GM12892 (cell line): ENCODE measurements around the gene OR2V1.

Source experiments
- DNase-seq: peaks from one replicate; pipeline ENCODE4 v3.0.0; 2011; ENCODE audit not compliant: insufficient read length
- FAIRE-seq: peaks from 2 replicates; lab custom pipeline; 2011; peaks lifted over from hg19 to GRCh38; lab: Jason Lieb, UNC
- POLR2A ChIP-seq: IDR thresholded peaks from 2 replicates; pipeline ENCODE4 v1.6.1; 2011; ENCODE audit warnings: low read depth, low read length, control low read depth
- POLR2AphosphoS5 ChIP-seq: IDR thresholded peaks from 2 replicates; pipeline ENCODE4 v1.6.1; 2011; ENCODE audit warnings: low read depth, low read length, control low read depth
- TAF1 ChIP-seq: IDR thresholded peaks from 2 replicates; pipeline ENCODE4 v1.6.1; 2011; ENCODE audit warnings: low read depth, mild to moderate bottlenecking, control low read depth, low read length, borderline replicate concordance

The OR2V1 gene

DNA sequence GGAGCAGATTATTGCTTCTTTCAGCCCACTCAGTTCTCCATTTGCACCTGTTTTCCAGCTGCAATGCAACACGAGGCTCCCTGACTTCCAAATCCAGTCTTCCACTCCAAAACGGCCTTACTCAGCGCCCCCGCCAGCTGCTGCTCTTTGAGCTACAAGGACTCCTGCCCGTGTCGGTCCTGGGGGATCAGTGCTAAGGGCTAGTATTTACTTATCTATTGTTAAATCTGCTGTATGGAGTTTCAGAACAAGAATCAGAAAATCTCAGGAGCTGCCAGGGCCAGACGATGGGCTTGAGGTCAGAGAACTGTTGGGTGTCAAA is 44.1 kb downstream of the OR2V1 start:
- DNase-seq (no peak), FAIRE-seq (no peak)
- no peak for TF ChIP-seq POLR2A
- no peak for TF ChIP-seq POLR2AphosphoS5
- no peak for TF ChIP-seq TAF1

GRCh38 chr5:181086026-181086883 is 44.7 kb downstream of the OR2V1 start:
- TF ChIP-seq TAF1 (no peak), POLR2A (no peak), POLR2AphosphoS5 (no peak)
- FAIRE-seq (no peak), DNase-seq (no peak)

DNA sequence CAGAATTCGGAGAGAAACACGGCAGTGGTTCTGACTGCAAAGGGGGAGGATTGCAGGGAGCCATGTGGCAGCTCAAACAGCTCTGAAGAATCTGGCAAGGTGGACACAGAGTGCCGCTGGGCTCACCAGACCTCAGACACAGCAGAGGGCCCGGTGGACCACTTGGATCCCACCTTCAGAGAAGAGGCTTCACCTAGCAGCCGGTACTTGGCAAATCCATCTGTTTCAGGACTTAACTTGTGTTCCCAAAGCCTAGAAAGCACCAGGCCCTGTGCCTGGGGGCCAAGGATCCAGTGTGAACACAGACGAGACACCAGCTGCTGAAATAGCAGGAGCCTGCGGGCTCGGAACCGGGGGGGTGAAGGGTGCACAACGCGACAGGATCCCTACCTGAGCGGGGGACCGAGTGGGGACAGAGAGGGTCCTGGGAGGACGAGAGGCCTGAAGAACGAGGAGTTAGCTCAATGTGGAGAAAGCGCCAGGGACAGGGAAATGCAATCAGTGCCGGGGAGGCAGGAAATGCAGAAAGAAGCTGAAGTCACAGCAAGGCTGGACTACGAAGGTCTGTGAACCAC is 46.3 kb downstream of the OR2V1 start:
- DNase-seq (no peak), FAIRE-seq (no peak)
- TF ChIP-seq TAF1 (no peak), POLR2AphosphoS5 (no peak), POLR2A (no peak)

- DNase-seq (no peak), FAIRE-seq (no peak)
- TF ChIP-seq POLR2A (no peak), TAF1 (no peak), POLR2AphosphoS5 (no peak)
Measured at GRCh38 chr5:181081989-181082388, 49.0 kb downstream of the OR2V1 start.

DNA sequence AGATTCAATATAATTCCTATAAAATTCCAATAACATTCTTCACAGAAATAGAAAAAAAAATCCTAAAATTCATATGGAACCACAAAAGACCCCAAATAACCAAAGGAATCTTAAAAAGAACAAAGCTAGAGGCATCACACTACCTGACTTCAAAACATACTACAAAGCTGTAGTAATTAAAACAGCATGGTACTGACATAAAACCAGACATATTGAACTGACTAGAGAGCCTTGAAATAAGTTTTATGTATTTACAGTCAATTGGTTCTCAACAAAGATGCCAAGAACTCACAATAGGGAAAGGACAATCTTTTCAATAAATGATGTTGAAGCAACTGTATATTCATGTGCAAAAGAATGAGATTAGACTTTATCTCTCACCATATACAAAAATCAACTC is 54.0 kb downstream of the OR2V1 start:
- FAIRE-seq, result no peak
- TF ChIP-seq TAF1 (no peak), POLR2AphosphoS5 (no peak), POLR2A (no peak)

More for the DNA sequence above, 54.0 kb downstream of the OR2V1 start:
- no peak for DNase-seq
